CD4-positive, alpha-beta T cell treated with Interleukin-4 for 4 hours (primary cell): Measurements from ENCODE around the gene MYO1D.
"Not testable (repeated sequence)": the region's sequence is repeated elsewhere in the genome, so short reads cannot be mapped to it uniquely, and the experiment has no call there.

Source experiments
- DNase-seq: peaks from one replicate; pipeline ENCODE4 v3.0.0-alpha.2; 2020

Gene MYO1D

DNA sequence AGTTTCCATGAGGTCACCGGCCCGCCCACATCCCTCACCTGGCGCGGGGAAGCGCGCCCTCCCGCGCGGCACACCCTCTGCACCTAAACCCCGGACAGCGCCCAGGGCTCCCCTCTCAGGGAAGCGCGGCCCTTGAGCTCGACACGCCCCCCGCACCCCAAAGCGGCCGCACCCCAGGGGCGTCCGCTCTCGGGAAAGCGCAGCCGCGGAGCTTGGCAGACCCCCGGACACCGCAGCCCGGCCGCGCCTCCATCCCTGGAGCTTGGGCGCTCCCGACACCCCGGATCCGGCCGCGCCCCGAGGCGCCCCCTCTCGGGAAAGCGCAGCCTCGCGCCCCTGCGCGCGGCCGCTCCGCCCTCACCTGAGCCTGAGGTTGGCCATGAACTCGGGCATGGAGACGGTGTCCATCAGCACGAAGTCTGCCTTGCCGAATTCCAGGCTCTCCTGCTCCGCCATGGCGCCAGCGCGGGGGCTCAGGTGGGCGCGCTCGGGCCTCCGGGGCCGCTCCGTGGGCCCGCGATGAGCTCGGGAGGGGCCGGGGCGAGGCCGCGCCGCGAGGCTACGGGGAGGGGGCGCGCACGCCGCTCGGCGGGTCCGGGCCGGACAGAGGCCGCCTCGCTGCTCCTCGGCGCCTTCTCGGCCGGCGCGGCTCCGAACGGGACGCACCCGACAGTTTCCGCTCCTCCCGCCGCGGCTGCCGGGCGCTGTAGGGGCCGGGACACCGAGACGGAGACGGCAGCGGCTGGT lies at the start of gene MYO1D:
Gene MYO1D, minus strand, starts transcription at position 708 of the 747 bp plus-strand sequence. Its CDS starts 252 bp downstream, at position 456.
- peak; percentile 44 for DNase-seq

- no peak for DNase-seq
Measured at GRCh38 chr17:32926183-32926582, 49.3 kb upstream of the MYO1D start.

GRCh38 chr17:32923905-32924304 lies 47.0 kb upstream of the MYO1D start:
- DNase-seq: not testable (repeated sequence)

- no peak for DNase-seq
Measured at GRCh38 chr17:32921017-32921416, 44.1 kb upstream of the MYO1D start.

DNA sequence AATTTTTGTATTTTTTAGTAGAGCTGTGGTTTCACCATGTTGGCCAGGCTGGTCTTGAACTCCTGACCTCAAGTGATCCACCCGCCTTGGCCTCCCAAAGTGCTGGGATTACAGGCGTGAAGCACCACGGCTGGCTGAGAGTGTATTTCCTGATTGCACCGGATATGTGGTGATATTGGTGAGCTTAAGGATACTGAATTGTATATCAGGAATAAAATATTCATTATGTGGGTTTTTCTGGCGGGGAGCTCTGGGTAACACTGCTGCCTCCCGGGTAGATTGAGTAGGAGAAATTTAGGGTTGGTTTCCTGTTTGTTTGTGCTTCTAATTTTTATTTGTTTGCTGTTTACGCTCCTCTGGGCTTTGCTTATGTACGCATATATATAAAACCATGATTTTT lies 43.4 kb upstream of the MYO1D start:
- DNase-seq: no peak

DNA sequence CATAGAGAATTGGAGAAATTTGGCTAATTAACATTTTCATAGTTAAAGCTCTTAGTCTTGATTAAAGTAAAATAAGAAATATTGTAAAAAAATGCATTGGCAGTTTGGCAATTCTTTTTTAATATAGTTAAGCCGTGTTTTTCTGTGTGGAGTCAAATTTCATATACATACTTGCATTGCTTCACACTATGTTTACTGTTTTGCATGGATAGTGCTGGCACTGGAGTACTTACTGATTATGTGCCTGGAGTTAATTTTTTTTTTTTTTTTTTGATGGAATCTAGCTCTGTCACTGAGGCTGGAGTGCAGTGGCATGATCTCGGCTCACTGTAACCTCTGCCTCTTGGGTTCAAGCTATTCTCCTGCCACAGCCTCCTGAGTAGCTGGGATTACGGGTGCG lies 43.0 kb upstream of the MYO1D start:
- DNase-seq: not testable (repeated sequence)

DNA sequence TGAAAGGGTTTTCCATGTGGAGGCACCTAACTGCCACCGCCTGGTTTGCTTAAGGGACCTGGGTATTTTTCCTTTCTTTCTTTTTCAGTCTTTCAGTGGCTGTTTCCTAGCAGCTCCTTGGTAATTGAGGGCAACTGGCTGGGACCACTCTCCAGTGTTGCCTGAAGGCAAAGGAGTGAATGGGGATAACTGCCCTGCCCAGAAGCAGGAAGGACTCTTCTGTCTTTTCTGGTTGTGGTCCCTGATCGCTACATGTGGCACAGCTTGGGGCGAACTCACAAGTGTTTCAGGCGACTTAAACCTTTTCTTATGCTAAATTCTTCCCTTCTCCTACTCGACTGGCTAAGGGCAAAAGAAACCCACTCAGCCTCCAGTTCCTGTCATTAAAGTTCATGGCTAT lies 40.9 kb upstream of the MYO1D start:
- DNase-seq: no peak

GRCh38 chr17:32917081-32917480 lies 40.2 kb upstream of the MYO1D start:
- DNase-seq: no peak

DNA sequence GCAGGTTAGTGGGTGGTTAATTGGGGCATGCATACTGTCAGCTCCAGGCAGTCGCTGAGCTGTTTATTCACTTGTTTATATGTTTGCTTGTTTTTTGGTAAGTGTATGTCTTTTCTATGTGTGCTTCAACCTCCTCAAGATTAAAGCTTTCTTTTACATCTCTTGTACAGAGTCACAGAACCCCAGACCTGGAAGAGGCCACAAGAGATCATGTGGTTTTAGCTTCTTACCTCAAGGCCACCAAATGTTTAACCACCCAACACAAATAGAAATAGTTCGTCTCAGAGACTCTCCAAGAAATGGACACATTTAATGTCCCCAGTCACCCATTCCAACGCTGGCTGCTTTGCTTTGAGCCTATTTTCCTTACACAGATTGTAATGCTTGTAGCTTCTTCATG lies 39.2 kb upstream of the MYO1D start:
- no peak for DNase-seq

- DNase-seq: no peak
Measured at GRCh38 chr17:32915245-32915644, 38.3 kb upstream of the MYO1D start.

DNA sequence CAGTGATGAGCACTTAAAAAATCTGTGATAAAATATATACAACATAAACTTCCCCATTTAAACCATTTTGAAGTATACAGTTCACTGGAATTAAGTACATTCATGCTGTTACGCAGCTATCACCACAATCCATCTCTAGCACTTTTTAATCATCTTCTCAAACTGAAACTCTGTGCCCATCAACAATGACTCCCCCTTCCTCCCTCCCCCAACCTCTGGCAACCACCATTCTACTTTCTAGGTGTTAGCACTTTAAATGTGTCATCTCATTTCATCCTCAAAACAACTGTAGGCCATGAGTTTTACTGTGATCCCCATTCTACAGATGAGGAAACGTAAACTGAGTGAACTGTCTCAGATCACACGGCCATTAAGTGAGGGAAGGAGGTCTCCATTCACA lies 37.3 kb upstream of the MYO1D start:
- DNase-seq: no peak

GRCh38 chr17:32913593-32913992 lies 36.7 kb upstream of the MYO1D start:
- no peak for DNase-seq

DNA sequence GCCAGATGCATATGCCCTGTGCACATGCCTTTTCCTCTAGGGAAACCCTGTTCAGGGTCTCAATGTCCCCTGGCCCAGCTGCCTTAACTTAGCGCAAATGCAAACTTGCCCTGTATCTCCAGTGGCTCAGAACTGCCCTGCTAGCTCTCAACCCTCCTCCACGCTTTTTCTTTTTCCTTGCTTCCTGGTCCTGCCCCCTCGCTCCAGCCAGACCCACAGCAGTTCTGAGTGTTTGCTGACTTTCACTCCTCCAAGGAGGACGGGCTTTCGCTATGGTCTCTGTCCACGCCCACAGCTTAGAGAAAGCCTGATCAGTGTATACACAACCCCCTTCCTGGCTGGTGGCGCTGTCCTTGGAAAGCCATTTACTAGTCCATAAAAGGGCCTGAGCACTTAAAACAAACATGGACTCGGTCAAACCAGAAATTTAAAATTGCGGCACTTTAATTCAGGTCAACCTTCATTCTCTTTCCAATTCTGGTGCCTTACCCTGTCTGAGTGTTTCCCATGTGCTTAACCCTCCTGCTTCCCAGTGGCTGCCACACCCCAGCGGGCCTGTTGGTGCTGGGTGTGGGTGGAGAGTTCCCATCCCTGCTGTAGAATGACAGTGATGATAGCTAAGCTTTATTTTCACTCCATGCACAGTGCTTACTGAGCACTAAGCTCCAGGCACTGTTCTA lies 35.4 kb upstream of the MYO1D start:
- DNase-seq: no peak

DNA sequence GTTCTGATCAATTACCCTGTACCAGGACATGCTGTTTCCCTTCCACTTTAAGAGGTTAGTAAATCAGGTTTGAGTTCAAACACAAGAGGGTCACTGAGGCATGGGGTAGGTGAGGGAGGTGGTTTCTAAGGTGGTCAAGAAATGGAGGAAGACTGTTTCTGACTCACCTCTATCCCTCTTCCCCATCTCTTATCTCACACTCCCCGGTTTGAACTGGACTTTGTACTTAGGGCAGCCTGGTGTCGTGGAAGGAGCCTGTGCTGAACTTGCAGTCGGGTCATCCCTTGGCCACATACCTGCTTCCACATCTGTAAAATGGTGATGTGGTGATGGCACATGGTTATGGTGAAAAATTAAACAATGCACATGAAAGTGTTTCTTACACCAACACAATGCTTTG lies 33.8 kb upstream of the MYO1D start:
- DNase-seq: no peak

DNA sequence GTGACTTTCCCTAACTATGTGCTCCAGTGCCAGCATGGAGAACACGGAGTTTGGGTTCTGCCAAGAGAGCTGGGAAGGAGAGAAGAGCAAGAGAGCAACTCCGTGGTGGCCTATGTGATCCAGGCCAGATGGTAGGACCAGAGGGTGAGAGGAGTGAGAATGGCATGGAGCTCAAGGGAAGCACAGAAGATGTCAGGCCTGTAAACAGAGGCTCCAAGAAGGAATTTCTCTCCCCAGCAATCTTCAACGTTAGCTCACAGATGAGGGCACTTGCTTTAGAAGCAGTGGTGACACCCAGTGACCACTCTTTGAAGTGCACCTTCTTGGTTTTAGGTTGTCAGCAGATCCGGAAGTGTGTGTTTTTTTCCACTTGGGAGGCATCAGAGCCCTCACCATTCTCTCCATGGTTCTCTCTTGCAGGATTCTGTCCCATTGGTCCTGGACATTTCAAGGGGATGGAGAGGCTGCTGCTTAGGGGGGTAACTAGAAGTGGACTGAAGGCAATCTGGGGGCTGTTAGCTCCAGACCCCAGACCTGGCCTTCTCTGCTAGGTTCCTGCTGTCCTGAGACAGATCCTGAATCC lies 33.0 kb upstream of the MYO1D start:
- DNase-seq: peak; percentile 43

- DNase-seq: no peak
Measured at GRCh38 chr17:32907583-32907982, 30.7 kb upstream of the MYO1D start.

DNA sequence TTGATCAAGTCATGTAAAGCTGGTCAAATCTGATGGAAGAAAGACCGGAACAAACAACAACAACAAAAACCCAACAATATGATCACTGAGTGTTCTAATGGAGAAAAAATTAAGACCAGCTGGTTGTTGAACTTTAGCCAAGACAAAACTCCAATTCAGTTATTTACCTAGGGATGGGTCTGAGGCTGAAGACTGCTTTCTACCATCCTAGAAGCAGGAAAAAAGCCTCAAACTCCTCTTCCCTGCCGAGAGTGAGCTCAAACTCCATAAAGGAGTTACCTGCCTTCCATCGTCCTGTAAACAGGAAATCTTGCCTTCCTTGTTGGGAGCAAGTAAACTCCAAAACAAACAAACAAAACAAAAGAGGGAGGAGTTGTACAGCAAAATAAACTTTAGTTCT lies 28.0 kb upstream of the MYO1D start:
- no peak for DNase-seq

DNA sequence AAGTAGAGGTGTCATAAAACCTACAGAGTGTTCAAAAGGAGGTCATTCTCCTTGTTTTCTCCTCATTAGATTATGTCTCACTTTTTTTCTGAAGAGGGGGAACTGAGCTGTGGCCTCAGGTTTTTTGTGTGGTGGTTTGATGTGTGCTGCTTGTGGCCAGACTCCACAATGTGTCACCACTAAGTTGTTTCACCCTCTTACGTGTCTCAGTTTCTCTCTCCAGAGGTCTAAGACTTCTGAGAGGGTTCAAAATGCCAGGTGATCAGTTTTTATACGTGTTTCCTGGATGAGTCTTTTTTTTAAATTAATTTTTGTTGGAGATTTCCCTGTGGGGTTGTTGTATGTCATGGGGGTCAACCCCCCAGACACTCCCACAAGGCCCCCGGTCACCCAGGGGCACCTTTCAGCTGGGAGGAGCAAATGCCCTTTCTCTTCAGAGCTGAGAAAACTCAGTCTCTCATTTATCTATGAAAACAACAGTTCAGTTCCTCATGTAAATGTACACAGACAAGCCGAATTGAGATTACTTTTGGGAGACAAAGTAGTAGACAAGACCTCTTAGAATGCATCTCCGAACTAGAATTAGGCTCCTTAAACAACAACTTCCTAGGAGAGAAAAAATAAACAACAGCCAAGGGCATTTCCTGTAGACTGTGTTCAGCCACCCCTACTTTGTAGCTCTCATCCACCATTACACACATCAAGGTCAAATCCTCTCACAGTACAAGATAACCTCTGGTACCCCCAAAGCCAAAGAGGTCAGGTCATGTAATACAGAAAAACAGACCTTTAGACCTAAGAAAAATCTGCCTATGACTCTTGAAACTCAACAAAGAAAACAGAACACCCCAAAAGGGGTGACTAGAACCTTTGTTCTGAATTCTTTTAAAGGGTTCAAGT lies 27.1 kb upstream of the MYO1D start:
- no peak for DNase-seq

DNA sequence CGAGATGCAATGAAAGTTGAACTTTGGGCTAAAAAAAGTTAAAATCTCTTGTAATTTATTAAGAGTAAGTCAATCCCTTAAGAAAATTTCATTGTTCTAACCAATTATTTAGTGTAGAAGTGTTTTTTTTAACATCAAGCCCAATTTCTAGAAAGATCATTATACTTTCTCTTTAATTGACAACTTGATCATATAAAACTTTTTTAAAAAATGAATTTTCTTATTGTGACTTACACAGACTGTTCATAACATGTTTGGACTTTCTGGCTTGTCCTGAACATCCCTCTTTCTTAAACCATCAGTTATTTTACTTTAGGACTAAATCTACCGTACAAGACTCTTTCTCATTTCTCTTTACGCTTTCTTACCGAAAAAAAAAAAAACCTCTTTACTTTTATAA lies 24.8 kb upstream of the MYO1D start:
- no peak for DNase-seq

DNA sequence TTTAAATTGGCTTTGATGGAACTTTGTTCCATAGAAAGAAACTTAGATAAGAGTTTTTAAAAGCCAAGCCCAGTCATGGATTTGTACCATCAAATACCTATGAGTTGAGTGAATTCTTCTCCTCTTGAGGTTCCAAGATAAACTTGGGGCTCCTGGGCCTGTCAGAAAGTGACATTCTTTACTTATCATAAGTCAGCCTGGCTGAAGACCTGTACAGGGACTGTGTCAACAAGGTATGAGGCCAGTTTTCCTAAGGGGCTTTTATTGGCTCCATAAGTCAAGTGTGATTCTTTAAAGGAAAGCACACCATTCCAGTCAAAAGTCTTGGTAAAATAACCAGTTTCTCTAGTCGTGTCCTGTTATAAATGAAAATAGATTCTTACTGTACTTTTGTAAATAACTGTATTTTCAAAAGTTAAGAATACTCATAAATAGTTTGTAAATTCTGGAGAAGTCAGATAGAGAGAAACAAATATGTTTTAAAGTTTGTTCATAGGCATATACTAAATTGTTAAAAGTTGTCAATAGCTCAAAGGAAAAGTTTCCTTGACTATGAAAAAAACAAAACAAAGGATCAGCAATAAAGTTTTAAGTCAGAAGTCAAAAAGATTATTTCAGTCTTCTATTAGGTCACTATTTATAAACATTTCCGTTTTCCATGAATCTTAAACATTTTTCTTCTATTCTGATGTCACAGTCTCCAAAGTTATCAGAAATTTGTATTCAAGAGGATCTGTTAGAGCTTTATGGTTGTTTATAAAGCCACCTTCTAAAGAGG lies 22.5 kb upstream of the MYO1D start:
- no peak for DNase-seq

GRCh38 chr17:32896647-32897258 lies 19.8 kb upstream of the MYO1D start:
- DNase-seq: no peak

GRCh38 chr17:32894245-32894644 lies 17.3 kb upstream of the MYO1D start:
- DNase-seq: no peak
